Right renal cortex interstitium (tissue), 3 donors: Measurements from ENCODE around the gene LRRC36. TPM values are rescaled to one million over a fixed set of nuclear protein-coding genes. Genes with fewer than 3 reads are reported as not detected.

ENCODE experiments used
- DNase-seq, 3 donors: peaks; one replicate each; pipeline ENCODE4 v3.0.0-alpha.2; 2013; ENCODE audit warnings: low read depth in 3 of 3, low spot score in 2 of 3
- polyA plus RNA-seq, 3 donors: library from polyadenylated mRNA; unstranded; fragments of 120-200 nt; gene quantifications; one replicate each; pipeline ENCODE4 v1.2.1, GENCODE V29; 2013; ENCODE audit not compliant: insufficient read length in 3 of 3

The LRRC36 gene
- polyA plus RNA-seq, 3 donors = 3.2 to 4.6 (median 3.7) TPM

DNA sequence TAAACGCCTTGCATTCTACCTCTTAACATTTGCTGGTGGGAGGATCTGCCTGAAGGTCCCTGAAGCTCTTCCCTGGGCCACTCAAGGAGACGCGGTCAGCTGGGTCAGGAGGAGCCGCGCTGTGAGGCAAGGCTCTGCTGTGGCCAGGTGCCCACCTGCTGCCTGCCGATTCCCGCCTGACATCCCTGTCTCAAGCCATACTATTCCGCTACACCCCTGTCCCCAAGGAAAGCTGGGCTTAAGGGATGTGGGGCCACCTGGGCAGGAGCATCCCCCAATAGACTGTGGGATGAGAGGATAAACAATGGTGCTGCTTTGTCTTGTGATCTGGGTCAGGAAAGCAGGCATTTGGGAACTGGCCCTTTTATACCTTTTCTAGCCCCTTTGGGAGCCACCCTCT is 61.6 kb downstream of the LRRC36 start:
- no peak for DNase-seq

GRCh38 chr16:67388591-67388990 is 62.0 kb downstream of the LRRC36 start:
- no peak for DNase-seq

- DNase-seq = no peak
These were observed 63.5 kb downstream of the LRRC36 start for GRCh38 chr16:67389911-67390815.

GRCh38 chr16:67390816-67391423 is 64.3 kb downstream of the LRRC36 start:
- no peak for DNase-seq

DNA sequence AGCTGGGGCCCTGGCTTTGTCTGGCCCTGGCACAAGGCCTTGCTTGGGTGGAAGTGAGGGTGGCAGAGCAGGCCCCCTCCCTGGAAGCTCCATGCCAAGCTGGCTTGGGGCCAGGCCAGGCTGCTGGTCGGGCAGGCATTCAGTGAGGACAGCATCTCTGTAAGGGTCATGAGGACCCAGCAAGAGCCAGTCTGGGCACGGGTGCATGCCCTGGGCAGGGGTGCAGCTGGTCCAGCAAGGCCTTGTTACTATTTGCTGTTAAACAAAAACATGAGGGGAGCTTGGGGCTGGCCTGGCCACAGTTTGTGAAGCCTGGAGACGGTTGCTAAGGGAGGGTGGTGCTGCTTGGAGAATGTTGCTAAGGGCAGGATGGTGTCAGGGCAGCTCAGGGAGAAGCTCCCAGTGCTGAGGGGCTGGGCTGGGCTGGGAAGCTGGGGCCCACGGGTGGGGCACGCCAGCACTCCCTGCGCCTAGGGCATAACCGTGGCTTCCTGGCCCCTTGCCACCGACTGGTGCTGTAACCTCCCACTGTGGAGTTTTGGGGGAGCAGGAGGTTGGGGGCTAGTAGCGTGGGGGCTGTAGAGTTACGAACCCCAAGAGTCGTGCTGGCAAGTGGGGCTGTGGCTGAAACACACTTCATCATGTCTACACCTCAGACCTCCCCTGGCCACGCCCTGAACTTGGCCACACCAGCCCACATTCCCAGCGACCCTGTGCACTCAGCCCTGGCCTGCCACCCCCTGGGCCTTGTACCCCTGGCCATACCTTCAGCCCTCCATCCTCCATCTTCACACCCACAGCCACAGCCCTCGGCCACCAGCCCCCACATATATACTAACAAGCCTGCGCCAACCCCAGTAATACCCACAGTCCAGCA is 65.0 kb downstream of the LRRC36 start:
- no peak for DNase-seq

DNA sequence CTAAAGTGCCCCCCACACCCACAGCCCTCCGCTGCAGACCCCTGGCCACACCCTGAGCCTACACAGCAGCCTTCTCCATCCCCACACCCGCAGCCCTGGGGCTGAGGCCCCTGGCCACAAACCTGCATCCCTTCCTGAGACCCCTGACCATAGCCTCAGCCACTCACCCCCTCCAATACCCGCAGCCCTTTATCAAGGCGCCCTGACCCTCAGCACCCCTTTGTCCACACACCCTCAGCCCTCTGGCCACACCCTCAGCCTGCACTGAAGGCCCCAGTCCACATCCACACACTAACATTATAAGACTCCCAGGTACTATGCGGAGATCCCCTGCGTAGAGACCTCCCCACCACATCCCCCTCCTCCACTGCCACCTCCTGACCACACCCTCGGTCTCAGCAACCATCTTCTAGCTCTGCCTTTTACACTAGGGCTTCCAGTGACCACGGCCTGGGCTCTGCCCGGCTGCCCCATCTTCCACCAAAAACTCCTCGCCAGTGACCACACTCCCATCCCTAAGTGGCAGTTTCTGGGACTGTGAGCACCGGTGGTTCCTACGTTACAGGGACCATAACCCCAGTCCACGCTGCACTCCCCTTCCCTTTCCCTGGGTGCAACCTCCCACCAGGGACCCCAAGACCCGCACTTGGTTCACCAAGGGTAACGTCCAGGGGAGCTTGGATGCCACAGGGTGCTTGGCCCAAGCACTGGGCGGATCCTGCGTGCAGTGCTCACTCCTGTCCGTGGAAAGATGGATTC is 65.9 kb downstream of the LRRC36 start:
- DNase-seq = no peak

- DNase-seq = peak in 2 of 3 donors; percentile 59 to 74
These were observed 66.6 kb downstream of the LRRC36 start, which contains the start of gene TPPP3 for GRCh38 chr16:67393111-67393787. TSS of gene TPPP3 (minus strand) at chr16:67393498. CDS start at chr16:67391111, 2,387 bp downstream.

- no peak for DNase-seq
These were observed 67.2 kb downstream of the LRRC36 start for GRCh38 chr16:67393788-67394154.

DNA sequence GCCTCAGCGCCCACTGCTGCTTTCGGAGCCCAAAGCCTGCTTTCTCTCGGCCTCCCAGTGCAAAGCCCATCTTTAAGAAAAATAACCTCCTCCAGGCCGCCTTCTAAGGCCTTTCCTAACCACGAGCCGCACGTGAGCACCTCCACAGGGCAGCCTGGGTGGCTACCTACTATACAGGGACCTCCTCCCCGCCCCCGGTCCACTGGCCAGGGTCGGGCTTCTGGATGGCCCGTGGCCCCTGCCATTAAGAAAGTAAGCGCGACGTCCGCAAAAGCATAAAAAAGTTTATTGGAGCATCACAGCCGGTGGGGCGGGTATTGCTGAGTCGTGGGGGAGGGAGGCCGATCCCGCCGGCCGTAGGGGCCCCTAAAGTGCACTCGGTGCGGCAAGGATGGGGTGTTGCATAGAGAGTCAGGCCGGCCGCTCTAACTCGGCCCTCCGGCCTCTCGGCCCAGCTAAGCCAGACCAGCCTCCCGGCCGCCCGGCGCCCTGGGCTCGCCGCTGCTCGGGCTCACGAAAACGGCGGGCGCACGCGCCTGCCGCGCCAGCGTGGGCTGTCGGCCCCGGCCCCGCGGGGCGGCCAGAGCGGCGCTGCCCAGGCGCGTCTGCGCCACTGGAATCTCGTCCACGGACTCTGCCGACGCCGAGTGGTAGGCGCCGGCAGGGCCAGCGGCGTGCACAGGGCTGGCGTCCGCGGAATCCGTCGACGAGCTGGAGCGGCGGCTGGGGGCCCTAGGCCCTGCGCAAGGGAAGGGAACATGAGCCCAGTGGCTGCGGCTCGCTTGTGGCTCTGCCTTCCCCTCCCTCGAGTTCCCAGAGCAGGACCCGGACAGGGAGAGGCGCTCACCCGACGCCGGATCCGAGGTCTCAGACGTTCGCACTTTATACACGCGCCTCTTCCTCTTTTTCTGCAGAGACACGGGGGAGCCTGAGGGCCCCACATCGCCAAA is 67.8 kb downstream of the LRRC36 start:
- no peak for DNase-seq

- DNase-seq = no peak
These were observed 68.5 kb downstream of the LRRC36 start for GRCh38 chr16:67395105-67395457.

DNA sequence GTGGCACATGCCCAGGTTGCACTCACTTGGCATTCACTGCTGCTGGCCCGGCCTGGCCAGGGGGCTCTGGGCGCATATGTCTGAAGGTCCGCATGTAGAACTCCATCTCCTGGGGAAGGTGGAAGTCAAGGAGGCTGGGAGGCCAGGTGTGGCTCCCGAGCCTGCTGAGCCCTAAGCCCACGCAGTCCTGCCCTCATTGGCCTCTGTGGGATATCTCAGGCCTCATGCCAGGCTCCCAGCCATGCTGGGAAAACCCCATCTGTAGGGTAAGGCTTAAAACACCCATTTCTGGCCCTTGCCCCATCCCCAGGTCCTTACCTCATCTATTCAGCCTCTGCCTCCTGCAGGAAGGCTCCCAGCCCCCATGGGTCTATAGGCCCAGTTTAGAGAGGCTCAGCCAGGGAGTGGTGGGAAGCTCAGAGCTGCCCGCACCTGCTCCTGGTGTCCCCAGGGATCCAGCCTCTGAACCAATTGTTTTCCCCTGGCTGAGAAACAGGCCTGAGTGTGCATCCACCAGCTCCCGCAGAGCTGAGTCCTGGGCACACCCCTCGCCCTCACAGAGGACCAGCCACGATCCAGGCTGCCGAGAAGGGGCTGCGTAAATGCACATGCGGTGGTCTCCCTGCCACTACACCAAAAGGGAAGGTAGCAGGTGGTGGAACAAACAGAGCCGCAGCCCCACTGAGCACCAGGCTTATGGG is 69.0 kb downstream of the LRRC36 start:
- no peak for DNase-seq

- DNase-seq = peak in 2 of 3 donors; percentile 74 to 76
These were observed 69.8 kb downstream of the LRRC36 start for GRCh38 chr16:67396159-67397035.

DNA sequence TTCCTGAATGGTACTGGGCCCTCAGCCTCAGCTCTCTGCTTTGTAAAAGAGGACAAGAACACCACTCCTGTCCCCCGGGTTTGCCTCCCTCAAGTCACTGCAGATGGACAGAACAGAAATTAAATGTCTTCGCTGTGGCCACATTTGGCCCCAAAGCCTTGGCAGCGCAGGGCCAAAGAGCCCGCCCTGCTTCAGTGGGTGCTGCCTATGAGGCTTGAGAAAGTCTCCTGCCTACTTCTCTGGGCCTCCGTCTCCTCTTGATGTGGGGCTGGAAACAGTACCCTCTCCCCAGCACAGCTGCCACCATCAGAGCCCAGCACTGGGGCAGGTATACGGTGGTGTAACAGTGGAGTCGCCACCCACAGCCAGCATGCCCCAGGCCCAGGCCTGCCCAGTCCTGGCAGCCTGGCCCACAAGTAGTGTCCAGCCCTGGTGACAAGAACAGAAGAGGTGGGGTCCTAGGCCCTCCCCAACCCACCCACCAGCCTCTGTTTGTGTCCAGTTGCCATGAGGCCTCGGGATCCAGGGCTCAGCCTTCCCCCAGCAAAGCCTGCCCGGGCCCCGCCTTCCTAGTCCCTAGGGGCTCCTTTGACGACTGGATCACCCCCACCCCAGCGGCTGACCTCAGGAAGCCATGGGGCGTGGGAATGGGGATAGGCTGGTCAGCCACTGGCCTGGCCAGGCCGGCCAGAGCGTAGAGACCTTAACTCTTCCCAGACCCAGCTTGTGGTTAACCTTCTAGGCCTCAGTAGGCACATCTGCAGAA is 70.6 kb downstream of the LRRC36 start:
- no peak for DNase-seq

- no peak for DNase-seq
These were observed 71.4 kb downstream of the LRRC36 start for GRCh38 chr16:67397812-67398545.

- DNase-seq = no peak
These were observed 72.1 kb downstream of the LRRC36 start for GRCh38 chr16:67398546-67399217.
